Activated naive CD4-positive, alpha-beta T cell treated with Interleukin-2 at 50 U/mL for 16 hours (primary cell): ENCODE results near the gene PHF8.

Source experiments
- DNase-seq: peaks from one replicate; pipeline ENCODE4 v3.0.0-alpha.2; 2020

PHF8 gene

DNA sequence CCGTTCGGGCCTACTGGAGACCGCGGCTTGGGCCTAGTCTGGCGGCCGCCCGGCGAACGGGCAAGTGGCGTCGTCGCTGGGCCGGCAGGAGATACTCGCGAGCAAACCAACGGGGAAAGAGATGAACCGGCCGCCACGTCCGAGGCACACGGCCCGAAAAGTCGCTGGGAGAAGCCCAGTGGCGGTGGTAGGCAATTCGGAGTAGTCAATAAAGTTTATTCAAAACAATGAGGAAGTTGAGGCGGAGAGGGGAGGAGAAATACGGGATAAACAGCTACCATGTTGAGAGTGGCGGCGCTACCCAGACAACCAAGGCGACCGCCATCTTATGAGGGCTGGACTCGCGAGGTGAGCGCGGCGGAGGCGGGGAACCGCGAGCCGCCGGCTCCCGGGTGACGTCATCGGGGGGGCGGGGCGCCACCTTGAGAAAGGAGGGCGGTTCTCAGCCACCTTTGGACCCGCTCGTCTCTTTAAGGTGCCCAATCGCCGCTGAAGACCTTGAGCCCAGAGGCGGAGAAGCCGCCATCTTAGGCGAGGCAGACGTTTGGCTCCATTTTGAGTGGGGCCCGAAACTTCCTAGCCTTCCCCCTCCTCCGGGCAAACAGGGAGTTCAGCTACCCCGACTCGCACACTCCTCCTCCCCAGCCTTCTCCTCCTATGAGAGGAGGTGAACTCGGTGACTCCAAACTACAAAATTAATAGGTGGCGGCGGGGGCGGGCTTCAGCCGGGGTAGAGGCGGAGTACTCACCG is at the start of gene PHF8:
PHF8 (minus strand) TSS at position 348 of the 751 bp plus-strand sequence. CDS start 1,745 bp downstream, outside the sequence.
- DNase-seq = peak; percentile 94

DNA sequence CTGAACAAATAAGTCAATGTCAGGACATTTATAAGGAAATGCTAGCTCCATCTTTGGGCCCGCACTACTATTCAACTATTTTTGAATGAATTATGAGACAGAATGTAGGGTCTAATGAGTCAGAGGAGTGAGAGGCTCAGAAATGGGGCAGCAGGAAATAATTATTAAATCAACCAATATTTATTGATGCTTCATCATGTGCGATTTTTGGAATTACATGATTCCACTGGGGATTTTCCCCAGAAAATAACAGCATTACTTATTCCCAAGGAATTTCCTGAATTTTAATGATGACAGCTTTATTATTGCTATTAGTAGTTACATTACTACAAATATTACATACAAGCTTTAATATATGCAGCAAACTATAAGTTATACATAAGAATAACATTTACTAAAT is 49.3 kb upstream of the PHF8 start:
- no peak for DNase-seq

DNA sequence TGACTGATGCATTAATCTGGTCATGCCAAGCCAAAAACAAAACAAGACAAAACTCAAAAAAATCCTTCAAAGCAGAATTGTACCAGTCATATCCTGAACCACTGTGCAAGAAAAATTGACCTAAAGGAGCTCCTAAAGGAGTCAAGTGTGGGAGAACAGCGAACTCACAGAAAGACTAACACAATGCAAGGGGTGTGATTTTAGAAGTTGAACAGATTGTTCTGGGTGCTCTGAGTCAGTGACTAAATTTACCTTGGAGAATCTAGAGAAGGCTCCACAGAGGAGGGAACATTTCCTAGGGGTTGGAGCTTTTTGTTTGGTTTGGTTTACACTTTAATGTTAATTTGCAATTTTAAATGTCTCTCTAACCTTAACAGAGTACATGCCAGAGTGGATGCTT is 48.9 kb upstream of the PHF8 start:
- DNase-seq = no peak

DNA sequence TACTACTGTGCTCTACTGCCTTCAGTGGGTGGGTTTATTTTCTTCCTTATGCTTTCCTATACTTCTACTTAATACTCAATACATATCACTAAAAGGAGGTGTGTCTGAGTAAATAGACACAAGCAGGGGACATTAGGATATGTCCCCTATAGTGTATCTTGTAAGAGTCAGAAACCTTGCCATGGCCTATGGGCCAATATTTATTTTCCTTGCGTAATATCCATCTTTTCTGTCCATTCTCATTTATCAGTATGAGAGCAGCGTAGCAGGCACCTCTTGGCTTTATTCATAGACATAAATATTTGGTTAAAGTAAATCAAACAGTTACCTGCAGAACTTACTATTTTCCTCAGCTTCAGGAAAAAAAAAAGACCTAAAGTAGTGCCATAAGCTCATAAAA is 46.6 kb upstream of the PHF8 start:
- DNase-seq = no peak

DNA sequence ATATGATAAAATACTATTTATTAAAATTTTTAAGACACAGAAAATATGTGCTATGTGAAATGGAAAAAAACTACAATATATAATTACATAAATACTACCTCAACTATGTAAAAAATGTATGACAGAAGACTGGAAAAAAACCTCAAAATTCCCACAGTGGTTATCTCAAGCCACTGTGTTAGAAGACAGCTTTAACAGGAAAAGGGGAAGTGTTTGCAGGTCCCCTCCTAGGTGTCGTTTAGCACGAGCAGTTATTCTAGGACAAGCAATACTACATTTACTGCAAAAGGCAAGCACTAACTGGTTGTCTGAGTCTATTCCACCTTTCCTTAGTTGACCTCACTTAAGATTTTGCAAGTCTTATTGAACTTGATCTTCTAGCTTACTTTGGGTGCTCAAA is 44.9 kb upstream of the PHF8 start:
- no peak for DNase-seq

DNA sequence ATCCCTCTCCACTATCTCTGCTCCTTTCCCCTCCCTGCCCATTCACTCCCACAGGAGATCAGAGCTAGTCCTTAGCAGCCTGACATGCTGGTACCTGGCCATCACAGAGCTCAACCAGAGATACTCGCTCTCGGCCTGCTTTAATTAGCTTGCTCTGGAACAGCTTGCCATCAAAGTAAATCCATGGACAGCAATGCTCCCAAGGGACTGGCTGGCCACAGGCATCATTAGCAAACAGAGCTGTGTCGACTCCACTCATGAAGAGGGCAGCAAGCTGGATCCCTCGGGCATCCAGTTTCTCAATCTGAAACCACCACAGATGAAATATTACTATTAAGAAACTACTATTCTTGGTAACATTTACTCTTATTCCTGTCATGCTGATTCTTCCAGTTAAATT is 43.4 kb upstream of the PHF8 start:
- no peak for DNase-seq

DNA sequence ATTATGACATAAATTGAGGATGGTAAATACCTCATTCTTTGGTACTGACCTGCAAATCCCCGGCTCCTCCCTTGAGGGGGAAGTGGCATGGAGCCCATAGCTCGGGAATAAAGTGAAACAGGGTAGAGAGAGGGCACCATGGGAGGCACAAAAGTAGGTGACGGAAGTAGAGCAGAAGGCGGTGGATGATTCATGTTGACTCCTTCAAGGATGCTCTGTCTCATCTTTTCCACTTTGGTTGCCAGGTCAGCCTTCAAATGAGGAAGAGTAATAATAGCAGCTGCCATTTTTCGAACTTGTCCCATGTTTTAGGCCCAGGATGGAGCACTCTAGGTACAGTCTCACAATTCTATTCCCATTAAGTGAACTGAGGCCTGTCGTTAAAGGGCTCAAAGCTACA is 41.4 kb upstream of the PHF8 start:
- DNase-seq = no peak

DNA sequence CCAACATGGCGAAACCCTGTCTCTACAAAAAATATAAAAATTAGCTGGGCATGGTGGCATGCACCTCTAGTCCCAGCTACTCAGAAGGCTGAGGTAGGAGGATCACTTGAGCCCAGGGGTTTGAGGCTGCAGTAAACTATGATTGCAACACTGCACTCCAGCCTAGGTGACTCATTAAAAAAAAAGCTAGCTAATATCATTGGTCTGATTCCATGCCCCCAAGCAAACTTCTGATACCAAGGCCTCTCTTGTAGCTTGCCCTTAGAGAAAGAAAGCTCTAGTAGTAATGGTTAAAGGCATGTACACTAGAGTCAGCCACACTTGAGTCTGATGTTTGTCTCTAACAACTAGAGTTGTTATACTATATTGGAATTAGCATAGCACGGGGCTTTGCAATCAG is 32.6 kb upstream of the PHF8 start:
- no peak for DNase-seq

DNA sequence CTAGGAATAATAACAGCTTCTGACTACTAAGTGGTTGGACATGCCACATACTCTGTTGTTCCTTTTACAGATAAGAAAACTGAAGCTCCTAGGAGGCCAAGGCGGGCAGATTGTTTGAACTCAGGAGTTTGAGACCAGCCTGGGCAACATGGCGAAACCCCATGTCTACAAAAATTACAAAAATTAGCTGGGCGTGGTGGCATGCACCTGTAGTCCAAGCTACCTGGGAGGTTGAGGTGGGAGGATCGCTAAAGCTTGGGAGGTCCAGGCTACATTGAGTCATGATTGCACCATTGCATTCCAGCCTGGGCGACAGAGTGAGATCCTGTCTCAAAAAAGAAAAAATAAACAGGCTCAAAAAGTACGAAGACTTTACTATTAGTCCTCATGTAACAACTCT is 30.6 kb upstream of the PHF8 start:
- no peak for DNase-seq

DNA sequence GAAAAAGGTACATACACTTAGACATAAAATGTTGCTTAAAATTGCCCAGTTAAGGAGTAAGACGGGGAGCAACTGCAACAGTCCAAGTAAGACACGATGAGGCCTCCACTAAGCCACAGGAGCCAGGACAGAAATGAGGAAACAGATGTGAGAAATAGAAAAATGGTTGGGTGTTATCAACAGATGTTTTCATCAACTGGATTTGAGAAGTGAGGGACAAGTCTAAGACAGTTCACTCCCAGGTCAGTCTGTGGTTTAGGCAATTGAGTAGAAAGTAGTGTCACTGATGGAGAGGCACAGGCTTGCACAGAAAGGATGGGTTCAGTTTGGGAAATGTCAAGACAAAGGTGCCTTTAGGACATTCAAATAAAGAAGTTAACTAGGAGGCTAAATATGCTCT is 23.5 kb upstream of the PHF8 start:
- DNase-seq = no peak

DNA sequence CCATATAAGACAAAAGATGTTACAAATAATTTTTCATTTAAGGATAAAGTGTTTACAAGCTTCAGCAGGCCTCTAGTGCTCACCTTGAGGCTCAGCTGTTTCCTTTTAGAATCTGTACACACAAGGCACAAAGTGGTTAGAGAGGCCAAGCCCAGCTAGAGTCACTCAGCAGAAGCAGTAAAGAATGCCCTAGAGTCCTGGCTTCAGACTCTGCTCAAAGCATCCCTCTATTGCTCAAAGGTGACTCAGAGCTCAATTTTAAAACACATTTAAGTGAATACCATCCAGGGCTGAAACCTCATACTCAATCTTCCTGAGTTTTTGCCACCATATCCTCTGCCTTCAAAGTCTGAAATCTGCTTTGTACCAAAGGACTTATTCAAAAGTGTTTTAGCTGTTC is 22.6 kb upstream of the PHF8 start:
- DNase-seq = no peak

DNA sequence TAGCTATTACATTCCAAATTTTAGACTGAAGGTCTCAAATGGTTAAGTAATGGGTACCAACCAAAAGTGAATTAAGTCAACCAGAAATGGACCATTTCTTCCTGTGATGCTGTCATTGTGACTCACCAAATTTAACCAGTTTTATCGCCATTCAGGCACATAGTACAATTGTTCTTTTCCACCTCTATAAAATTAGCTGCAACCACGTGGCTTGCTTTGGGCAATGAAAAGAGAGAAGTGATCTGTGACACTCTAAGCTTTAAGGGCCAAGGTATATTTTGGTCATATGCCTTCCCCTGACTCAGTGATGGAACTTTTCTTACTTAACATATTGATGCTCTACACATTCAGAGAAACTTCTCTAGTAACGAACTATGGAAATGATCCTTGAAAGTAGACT is 20.3 kb upstream of the PHF8 start:
- no peak for DNase-seq

DNA sequence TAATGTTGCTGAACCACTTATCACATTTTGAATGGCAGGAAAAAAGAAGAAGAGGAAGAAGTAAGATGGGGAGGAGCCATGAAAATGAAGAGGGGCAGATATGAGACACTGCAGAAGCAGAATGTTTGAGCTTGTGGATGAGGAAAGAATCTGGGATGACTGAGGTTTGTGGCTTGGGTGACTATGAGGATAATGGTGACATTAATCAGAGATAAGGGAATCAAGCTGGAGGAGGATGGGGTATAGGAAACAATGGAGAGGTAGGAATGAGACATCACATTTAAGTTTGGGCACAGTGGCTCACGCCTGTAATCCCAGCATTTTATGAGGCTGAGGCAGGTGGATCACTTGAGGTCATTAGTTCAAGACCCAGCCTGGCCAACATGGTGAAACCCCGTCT is 19.1 kb upstream of the PHF8 start:
- no peak for DNase-seq

DNA sequence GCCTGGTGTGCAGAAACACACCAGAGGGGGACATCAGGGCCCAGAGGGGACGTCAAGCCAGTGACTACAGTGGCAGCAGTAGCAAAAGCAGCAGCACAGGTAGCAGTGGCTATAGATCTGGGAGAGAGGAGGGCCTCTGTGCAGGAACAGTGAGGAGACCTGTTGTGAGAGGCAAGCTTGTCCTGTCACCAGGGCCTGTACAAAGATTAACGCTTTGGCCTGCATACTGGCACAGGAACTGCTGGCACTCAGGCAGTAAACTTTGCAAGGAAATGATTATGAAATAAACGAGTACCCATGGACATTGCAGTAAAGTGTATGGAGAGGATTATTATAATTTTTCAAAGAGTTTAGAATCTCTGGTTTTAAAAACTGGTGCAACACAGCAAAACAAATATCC is 5.5 kb upstream of the PHF8 start:
- DNase-seq = no peak

DNA sequence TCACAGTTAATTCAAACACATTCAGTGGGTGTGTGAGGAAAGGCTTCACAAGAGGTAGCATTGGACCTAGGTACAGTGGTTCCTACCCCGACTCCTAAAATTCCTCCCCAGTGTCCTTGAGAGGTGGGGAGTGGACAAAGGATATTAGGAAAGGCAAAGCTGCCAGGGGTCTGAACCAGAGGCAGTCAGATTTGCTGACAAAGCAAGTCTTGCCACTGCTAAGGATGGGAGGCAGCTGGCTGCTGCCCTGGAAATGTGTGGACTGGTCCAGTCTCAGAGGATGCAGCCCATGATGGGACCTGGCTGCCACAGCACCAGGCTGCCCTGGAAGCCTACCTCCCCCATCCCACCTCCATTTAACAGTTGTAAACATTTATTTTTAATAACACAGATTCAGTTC is 4.1 kb upstream of the PHF8 start:
- no peak for DNase-seq

DNA sequence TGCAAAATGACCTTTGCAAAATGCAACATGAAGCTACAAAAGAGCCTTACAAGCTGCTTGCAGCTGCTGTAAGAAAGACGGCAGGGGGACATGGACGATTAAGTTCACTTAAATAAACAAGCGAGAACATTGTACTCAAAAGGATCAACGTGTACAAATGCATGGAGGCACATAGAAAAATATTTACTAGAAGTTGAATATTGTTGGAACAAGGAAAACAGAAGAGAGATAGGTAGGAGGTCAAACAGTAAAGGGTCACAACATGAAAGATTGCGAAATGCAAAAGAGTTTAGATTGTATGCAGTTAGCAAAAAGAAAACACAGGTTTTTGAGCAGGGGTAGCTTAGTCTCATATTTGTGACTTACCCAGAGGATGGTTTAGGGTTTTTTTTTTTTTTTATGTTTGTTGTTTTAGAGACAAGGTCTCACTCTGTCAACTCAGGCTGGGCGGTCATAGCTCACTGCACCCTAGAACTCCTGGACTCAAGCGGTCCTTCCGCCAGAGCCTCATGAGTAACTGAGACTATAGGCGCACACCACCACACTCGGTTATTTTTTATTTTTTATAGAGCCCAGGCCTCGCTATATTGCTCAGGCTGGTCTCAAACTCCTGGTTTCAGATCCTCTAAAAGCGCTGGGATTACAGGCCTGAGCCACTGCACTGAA is 1.4 kb upstream of the PHF8 start:
- no peak for DNase-seq

DNA sequence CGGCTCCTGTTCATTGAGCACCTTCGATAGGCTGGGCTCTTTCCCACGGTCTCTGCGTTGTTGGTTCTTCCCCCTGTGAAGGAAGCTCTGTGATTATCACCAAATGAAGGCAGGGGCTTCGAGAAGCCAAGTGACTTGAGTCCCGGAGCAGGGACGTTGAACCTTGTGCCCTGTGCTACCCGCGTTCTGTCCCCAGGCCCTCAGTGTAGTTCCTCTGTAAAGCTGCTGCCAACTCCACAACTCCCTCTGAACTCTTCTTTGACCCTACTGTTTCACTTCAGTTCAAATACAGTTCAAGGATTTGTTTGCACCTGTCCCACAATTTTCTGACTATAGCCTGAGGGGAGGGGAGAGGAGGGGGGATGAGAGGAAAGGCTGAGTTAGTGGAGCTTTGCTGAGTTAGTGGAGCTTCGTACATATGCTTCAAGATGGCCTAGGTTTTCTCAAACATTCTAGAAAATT is 635 bp upstream of the PHF8 start:
- no peak for DNase-seq

DNA sequence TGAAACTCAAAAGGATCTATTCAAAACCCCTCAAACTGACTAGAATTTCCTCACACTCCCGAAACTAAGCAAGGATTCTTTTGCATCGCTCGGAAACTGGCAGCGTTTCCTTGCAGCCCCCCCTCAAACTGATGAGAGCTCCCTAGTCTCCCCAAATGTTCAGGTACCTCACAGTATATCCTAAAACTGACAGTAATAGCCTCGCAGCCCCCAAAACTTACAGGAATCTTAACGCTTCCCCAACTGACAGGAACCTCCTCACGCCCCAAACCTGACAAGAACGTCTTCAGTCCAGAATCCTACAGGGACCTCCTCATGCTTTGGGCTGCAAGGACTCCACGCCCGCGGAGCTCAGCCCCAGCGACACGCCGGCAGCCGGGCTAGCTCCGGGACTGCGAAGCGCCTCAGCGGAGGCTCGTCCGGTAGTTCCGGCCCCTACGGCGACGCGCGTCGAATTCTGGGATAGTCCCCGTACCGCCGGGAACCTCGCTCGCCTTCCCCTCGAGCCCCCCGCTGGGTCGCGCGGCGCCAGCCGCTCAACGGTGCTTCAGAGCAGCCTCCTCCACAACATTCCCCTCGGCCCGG is 640 bp downstream of the PHF8 start:
- peak; percentile 38 for DNase-seq

DNA sequence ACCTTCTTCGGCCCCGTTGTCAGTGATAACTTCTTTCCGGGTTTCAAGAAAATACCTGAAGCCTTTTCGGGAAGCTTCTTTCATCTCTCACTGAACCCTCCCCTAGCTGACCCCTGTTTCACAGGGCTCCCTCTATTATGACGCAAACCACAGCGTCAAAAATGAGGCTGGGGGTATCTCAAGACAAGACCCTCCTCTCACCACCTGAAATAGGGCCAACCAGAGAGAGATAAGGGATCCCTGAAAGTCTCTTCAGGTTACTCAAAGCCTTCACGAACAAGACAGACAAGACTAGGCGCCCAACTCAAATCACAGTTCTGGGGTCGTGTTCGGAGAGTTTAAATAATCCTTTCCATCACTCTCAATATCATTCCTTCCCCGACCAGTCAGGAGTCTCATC is 1.2 kb downstream of the PHF8 start:
- peak; percentile 1 for DNase-seq

DNA sequence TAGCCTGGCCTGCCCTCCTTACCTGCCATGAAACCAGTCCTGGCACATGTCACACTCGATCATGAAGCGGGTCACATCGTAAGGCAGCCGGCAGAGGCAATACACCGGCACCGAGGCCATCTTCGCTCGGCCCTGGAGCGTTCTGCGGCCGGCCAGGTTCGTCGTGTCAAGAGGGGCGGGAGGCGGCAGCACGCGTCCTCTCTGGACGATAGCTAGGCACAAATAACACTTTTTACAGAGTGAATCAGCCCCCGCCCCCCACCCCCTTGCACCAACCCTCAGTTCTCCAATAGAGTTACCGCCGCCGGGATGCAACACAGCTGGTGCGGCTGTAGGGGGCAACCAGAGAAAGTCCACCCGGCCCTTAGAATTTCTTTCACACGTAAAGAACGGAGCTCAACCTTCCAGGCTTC is 1.7 kb downstream of the PHF8 start:
- peak; percentile 48 for DNase-seq

DNA sequence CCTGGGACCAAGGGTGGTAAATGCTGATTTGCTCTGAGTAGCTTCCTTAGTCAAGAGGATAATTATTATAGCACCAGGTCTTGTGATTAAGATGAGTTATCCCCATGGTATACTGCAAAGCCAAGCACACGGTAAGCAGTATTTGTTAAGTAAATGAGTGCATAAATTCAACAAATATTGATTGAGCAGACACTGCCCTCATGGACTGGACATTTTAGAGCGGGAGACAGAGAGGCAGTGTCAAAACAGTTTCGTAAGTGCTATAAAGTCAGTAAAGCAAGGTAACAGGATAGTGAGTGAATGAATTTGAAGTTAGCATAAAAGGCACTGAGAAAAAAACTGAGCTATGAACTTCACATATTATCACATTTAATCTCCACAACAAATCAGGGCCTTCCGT is 13.9 kb downstream of the PHF8 start:
- DNase-seq = no peak

DNA sequence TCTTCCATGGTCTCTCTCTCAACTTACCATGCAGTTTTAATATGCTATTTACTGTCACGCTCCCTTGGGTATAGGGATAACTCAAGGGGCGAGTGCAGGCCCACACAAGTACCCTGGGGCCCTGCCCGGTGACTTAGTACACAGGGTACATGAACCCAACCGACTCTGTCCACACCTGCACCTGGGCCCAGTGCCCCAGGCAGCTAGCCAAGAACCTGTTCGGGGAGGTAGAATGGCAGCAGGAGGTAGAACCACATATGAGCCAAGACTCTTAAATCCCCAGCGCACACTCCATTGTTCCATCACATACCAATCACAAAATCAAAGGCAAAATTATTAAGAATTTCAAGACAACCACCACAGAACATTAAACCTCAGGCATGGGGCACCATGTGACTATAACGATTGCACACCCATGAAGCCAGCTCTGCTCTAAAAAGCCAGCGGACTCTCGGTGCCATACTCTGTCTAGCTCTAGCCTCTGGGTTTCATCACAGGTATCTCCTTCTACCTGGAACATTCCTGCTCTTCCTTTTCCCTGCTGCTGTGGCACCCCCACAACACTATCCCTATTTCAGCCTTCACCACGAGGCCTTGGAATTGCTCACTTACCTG is 14.6 kb downstream of the PHF8 start:
- no peak for DNase-seq

DNA sequence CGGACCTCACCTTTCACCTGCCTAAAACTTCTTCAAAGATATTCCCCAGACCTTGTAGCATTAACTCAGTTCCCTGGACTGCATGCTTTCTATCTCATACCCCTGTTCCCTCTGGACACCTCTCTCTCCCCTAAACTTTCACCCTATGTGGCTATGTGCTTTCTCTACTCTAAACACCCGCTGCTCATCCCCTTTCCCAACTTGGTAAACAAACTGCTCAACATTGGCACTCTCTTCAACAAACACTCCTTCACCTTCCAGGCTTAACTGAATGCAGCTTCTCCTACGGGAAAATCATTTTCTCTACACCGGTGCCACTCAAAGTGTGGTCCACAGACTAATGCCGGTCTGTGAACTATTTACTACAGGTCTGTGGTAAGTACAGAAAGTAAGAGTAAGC is 19.9 kb downstream of the PHF8 start:
- DNase-seq = no peak
